ENCODE results near the gene CTBP2.
"Not testable (repeated sequence)": the region's sequence is repeated elsewhere in the genome, so short reads cannot be mapped to it uniquely, and the experiment has no call there.

The CTBP2 gene

GRCh38 chr10:125186431-125187170 lies 26.2 kb upstream of the CTBP2 start:
- DNase-seq (ENCODE audit: low read depth in 1 of 2, low spot score in 1 of 2): no peak

GRCh38 chr10:125179107-125179506 lies 18.7 kb upstream of the CTBP2 start:
- DNase-seq (ENCODE audit: low read depth in 1 of 2, low spot score in 1 of 2): not testable (repeated sequence)

GRCh38 chr10:125177641-125178640 lies 17.6 kb upstream of the CTBP2 start:
- no peak for DNase-seq (ENCODE audit: low read depth in 1 of 2, low spot score in 1 of 2)

GRCh38 chr10:125175807-125176206 lies 15.4 kb upstream of the CTBP2 start:
- DNase-seq (ENCODE audit: low read depth in 1 of 2, low spot score in 1 of 2): no peak

- DNase-seq (ENCODE audit: low read depth in 1 of 2, low spot score in 1 of 2): no peak
Observed at GRCh38 chr10:125174360-125174759, 14.0 kb upstream of the CTBP2 start.

GRCh38 chr10:125172694-125173093 lies 12.3 kb upstream of the CTBP2 start:
- no peak for DNase-seq (ENCODE audit: low read depth in 1 of 2, low spot score in 1 of 2)

GRCh38 chr10:125171402-125172306 lies 11.3 kb upstream of the CTBP2 start:
- no peak for DNase-seq (ENCODE audit: low read depth in 1 of 2, low spot score in 1 of 2)

- no peak for DNase-seq (ENCODE audit: low read depth in 1 of 2, low spot score in 1 of 2)
Observed at GRCh38 chr10:125169915-125170314, 9.6 kb upstream of the CTBP2 start.

GRCh38 chr10:125169279-125169678 lies 8.9 kb upstream of the CTBP2 start:
- no peak for DNase-seq (ENCODE audit: low read depth in 1 of 2, low spot score in 1 of 2)

GRCh38 chr10:125166658-125167057 lies 6.3 kb upstream of the CTBP2 start:
- no peak for DNase-seq (ENCODE audit: low read depth in 1 of 2, low spot score in 1 of 2)

GRCh38 chr10:125165584-125166573 lies 5.5 kb upstream of the CTBP2 start:
- no peak for DNase-seq (ENCODE audit: low read depth in 1 of 2, low spot score in 1 of 2)

- no peak for DNase-seq (ENCODE audit: low read depth in 1 of 2, low spot score in 1 of 2)
Observed at GRCh38 chr10:125164421-125164820, 4.1 kb upstream of the CTBP2 start.

GRCh38 chr10:125163803-125164202 lies 3.4 kb upstream of the CTBP2 start:
- DNase-seq (ENCODE audit: low read depth in 1 of 2, low spot score in 1 of 2): no peak

GRCh38 chr10:125163312-125163711 lies 2.9 kb upstream of the CTBP2 start:
- not testable (repeated sequence) for DNase-seq (ENCODE audit: low read depth in 1 of 2, low spot score in 1 of 2)

- no peak for DNase-seq (ENCODE audit: low read depth in 1 of 2, low spot score in 1 of 2)
Observed at GRCh38 chr10:125162120-125162931, 2.0 kb upstream of the CTBP2 start.

- DNase-seq (ENCODE audit: low read depth in 1 of 2, low spot score in 1 of 2): no peak
Observed at GRCh38 chr10:125161707-125162119, 1.4 kb upstream of the CTBP2 start.

GRCh38 chr10:125160856-125161706 lies 718 bp upstream of the CTBP2 start:
- no peak for DNase-seq (ENCODE audit: low read depth in 1 of 2, low spot score in 1 of 2)

- no peak for DNase-seq (ENCODE audit: low read depth in 1 of 2, low spot score in 1 of 2)
Observed at GRCh38 chr10:125159486-125159931, 854 bp downstream of the CTBP2 start.

Measured in activated CD4-positive, alpha-beta T cell treated with anti-CD3 and anti-CD28 coated beads, Interleukin-2, amount 50 U/mL, for 24 hours (primary cell).